Ascending aorta (tissue), 2 donors: ENCODE measurements around the gene TMEM169. TPM values are rescaled to one million over a fixed set of nuclear protein-coding genes. Genes with fewer than 3 reads are reported as not detected.
A peak's percentile ranks its signal among the peaks of the same experiment; 100 is the strongest.

Experiments used
- DNase-seq, 2 donors: peaks; one replicate each; pipeline ENCODE4 v3.0.0-alpha.2; 2019; ENCODE audit warnings: low spot score in 2 of 2
- H3K27ac ChIP-seq, 2 donors: fragments of 200-600 bp; sonication (generic); one replicate each; pipeline ENCODE4 v1.5.1; 2016 to 2017; ENCODE audit warnings: mild to moderate bottlenecking in 1 of 2
- H3K27me3 ChIP-seq: fragments of 200-600 bp; sonication (generic); one replicate; pipeline ENCODE4 v1.5.1; 2017
- H3K36me3 ChIP-seq, 2 donors: fragments of 200-600 bp; sonication (generic); one replicate each; pipeline ENCODE4 v1.5.1; 2016
- H3K4me1 ChIP-seq, 2 donors: fragments of 200-600 bp; sonication (generic); one replicate each; pipeline ENCODE4 v1.5.1; 2016 to 2017; ENCODE audit warnings: mild to moderate bottlenecking in 1 of 2
- H3K4me3 ChIP-seq, 2 donors: fragments of 200-600 bp; sonication (generic); one replicate each; pipeline ENCODE4 v1.5.1; 2016 to 2017; ENCODE audit warnings: mild to moderate bottlenecking in 1 of 2
- H3K9me3 ChIP-seq, 2 donors: fragments of 200-600 bp; sonication (generic); one replicate each; pipeline ENCODE4 v1.5.1; 2016
- CTCF ChIP-seq, 3 experiments: fragments of 200-600 bp in 2 of 3; fragments of 450-650 bp in 1 of 3; sonication (generic) in 2 of 3; IDR thresholded peaks; one replicate each; pipeline ENCODE4 v1.5.1; 2016 to 2019; ENCODE audit warnings: antibody characterized with exemption in 3 of 3, mild to moderate bottlenecking in 1 of 3, moderate library complexity in 1 of 3
- intact Hi-C: fragments of 100-400 bp; cut with DNase I; formaldehyde crosslinking; loops from one replicate; pipeline ENCODE4 v1.15.1; 2023
- total RNA-seq: library from RNA; depleted of rRNA; stranded (reverse); fragments of >200 nt; gene quantifications from one replicate; pipeline ENCODE4 v1.1.0, GENCODE V29; 2016

Gene TMEM169
- total RNA-seq, 1 donor from 2014 or later, result 7.3 TPM

- Histone ChIP-seq H3K4me1 (peaks cover 3 to 20% of the 10 kb centered on the region in 2 donors), H3K9me3 (no peaks in the 10 kb centered on the region), H3K27me3 (no peaks in the 10 kb centered on the region), H3K36me3 (peaks cover 35 to 51% of the 10 kb centered on the region in 2 donors), H3K4me3 (peak overlapping the region; percentile 52 to 62), H3K27ac (peak overlapping the region; percentile 55 to 70)
- intact Hi-C loops, result loop anchor here (5.0 to 10.0 kb wide), 2 partner anchors 297 to 800 kb away; partner anchors contain the start of genes ATIC and SMARCAL1
- peak; percentile 94 to 99 for DNase-seq
- TF ChIP-seq CTCF (IDR thresholded peaks at IDR 0.05), result peak; percentile 80 to 90 (median 86)
Observed at GRCh38 chr2:216114714-216115531, 33.2 kb downstream of the TMEM169 start.

GRCh38 chr2:216116418-216116817 lies 34.7 kb downstream of the TMEM169 start:
- Histone ChIP-seq H3K36me3 (peaks cover 40 to 61% of the 10 kb centered on the region in 2 donors), H3K27me3 (no peaks in the 10 kb centered on the region), H3K9me3 (no peaks in the 10 kb centered on the region), H3K4me3 (no peak overlapping the region), H3K4me1 (peaks cover 0 to 9% of the 10 kb centered on the region in 2 donors), H3K27ac (no peak overlapping the region)
- no peak for TF ChIP-seq CTCF (IDR thresholded peaks at IDR 0.05)
- DNase-seq, result no peak
- intact Hi-C loops, result loop anchor here (5.0 to 10.0 kb wide), 2 partner anchors 296 to 802 kb away; partner anchors contain the start of genes ATIC and SMARCAL1

- intact Hi-C loops, result loop anchor here (5.0 to 10.0 kb wide), 2 partner anchors 295 to 803 kb away; partner anchors contain the start of genes ATIC and SMARCAL1
- H3K4me1 ChIP-seq, result peaks cover 0 to 9% of the 10 kb centered on the region in 2 donors
- H3K36me3 ChIP-seq, result peaks cover 53 to 62% of the 10 kb centered on the region in 2 donors
- TF ChIP-seq CTCF (IDR thresholded peaks at IDR 0.05), result no peak
- DNase-seq, result no peak
- H3K9me3 ChIP-seq, result no peaks in the 10 kb centered on the region
- H3K4me3 ChIP-seq, result no peak overlapping the region
- no peaks in the 10 kb centered on the region for H3K27me3 ChIP-seq
- no peak overlapping the region for H3K27ac ChIP-seq
Observed at GRCh38 chr2:216117561-216118340, 36.0 kb downstream of the TMEM169 start.

- Histone ChIP-seq H3K4me3 (no peak overlapping the region), H3K9me3 (no peaks in the 10 kb centered on the region), H3K27ac (no peak overlapping the region), H3K27me3 (no peaks in the 10 kb centered on the region), H3K4me1 (peaks cover 0 to 9% of the 10 kb centered on the region in 2 donors), H3K36me3 (peaks cover 53 to 64% of the 10 kb centered on the region in 2 donors)
- no peak for TF ChIP-seq CTCF (IDR thresholded peaks at IDR 0.05)
- intact Hi-C loops, result loop anchor here (5.0 to 10.0 kb wide), 2 partner anchors 294 to 804 kb away; partner anchors contain the start of genes ATIC and SMARCAL1
- no peak for DNase-seq
Observed at GRCh38 chr2:216118474-216118873, 36.8 kb downstream of the TMEM169 start.

- Histone ChIP-seq H3K36me3 (peaks cover 57 to 70% of the 10 kb centered on the region in 2 donors), H3K9me3 (no peaks in the 10 kb centered on the region), H3K27ac (no peak overlapping the region), H3K27me3 (no peaks in the 10 kb centered on the region), H3K4me1 (peaks cover 0 to 9% of the 10 kb centered on the region in 2 donors), H3K4me3 (no peak overlapping the region)
- no peak for TF ChIP-seq CTCF (IDR thresholded peaks at IDR 0.05)
- no peak for DNase-seq
- intact Hi-C loops, result loop anchor here (5.0 to 10.0 kb wide), 2 partner anchors 293 to 804 kb away; partner anchors contain the start of genes ATIC and SMARCAL1
Observed at GRCh38 chr2:216119146-216119545, 37.4 kb downstream of the TMEM169 start.
